CD14-positive monocyte (primary cell): ENCODE data around the gene SPTBN5. TPM values are rescaled to one million over a fixed set of nuclear protein-coding genes. Genes with fewer than 3 reads are reported as not detected.
A peak's percentile ranks its signal among the peaks of the same experiment; 100 is the strongest.

Experiments
- DNase-seq, 3 donors: peaks; one replicate each; pipeline ENCODE4 v3.0.0-alpha.2; 2011 to 2022
- H2AFZ ChIP-seq: 2 replicates; pipeline ENCODE4 v1.6.0; 2012; ENCODE audit warnings: mild to moderate bottlenecking, low read depth, low read length, inconsistent platforms; ENCODE audit not compliant: insufficient read depth, poor library complexity, severe bottlenecking
- H3K27ac ChIP-seq, 2 donors: 1 replicate in 1 of 2; 2 replicates in 1 of 2; pipeline ENCODE4 v1.5.1; 2012 to 2013; ENCODE audit warnings: low read length in 2 of 2, control low read depth in 1 of 2, inconsistent platforms in 1 of 2, low read depth in 1 of 2, mild to moderate bottlenecking in 1 of 2
- H3K27me3 ChIP-seq, 2 donors: one replicate each; pipeline versions ENCODE4 v1.6.0 to v1.6.1; 2011 to 2013; ENCODE audit warnings: low read length in 2 of 2; ENCODE audit not compliant: control insufficient read depth in 2 of 2, insufficient read depth in 2 of 2
- H3K36me3 ChIP-seq, 2 donors: replicated peaks in 1 of 2; 1 replicate in 1 of 2; 2 replicates in 1 of 2; pipeline versions ENCODE4 v1.5.1 to v1.6.1; 2012 to 2013; ENCODE audit warnings: low read length in 2 of 2, control low read depth in 1 of 2, inconsistent platforms in 1 of 2, mild to moderate bottlenecking in 1 of 2; ENCODE audit not compliant: insufficient read depth in 2 of 2, control insufficient read depth in 1 of 2
- H3K4me1 ChIP-seq, 2 donors: 1 replicate in 1 of 2; 2 replicates in 1 of 2; pipeline versions ENCODE4 v1.5.1 to v1.6.1; 2012 to 2013; ENCODE audit warnings: low read length in 2 of 2, control low read depth in 1 of 2, inconsistent platforms in 1 of 2, mild to moderate bottlenecking in 1 of 2, moderate library complexity in 1 of 2; ENCODE audit not compliant: insufficient read depth in 2 of 2, control insufficient read depth in 1 of 2
- H3K4me2 ChIP-seq: replicated peaks from 2 replicates; pipeline ENCODE3; 2012; ENCODE audit warnings: low read length, moderate library complexity, mild to moderate bottlenecking; ENCODE audit not compliant: poor library complexity, severe bottlenecking; ENCODE audit errors: extremely low read depth
- H3K4me3 ChIP-seq, 3 experiments: fragments of 200-600 bp in 1 of 3; sonication (generic) in 1 of 3; replicated peaks in 1 of 3; 1 replicate in 2 of 3; 2 replicates in 1 of 3; pipeline ENCODE4 v1.5.1; 2011 to 2013; ENCODE audit warnings: low read length in 3 of 3, mild to moderate bottlenecking in 3 of 3, control low read depth in 2 of 3, low read depth in 2 of 3, inconsistent platforms in 1 of 3, moderate library complexity in 1 of 3
- H3K79me2 ChIP-seq: 2 replicates; pipeline ENCODE4 v1.6.0; 2012; ENCODE audit warnings: mild to moderate bottlenecking, control low read depth, inconsistent platforms, low read length, moderate library complexity; ENCODE audit not compliant: insufficient read depth
- H3K9ac ChIP-seq: 2 replicates; pipeline ENCODE4 v1.6.0; 2017; ENCODE audit warnings: low read length, mild to moderate bottlenecking; ENCODE audit not compliant: insufficient read depth, poor library complexity, severe bottlenecking
- H3K9me3 ChIP-seq, 2 donors: replicated peaks in 1 of 2; 1 replicate in 1 of 2; 2 replicates in 1 of 2; pipeline versions ENCODE4 v1.5.1 to v1.6.1; 2012 to 2013; ENCODE audit warnings: low read length in 2 of 2, control low read depth in 1 of 2; ENCODE audit not compliant: control insufficient read depth in 1 of 2, insufficient read depth in 1 of 2
- H4K20me1 ChIP-seq: 2 replicates; pipeline ENCODE4 v1.6.0; 2012; ENCODE audit warnings: mild to moderate bottlenecking, low read length, control low read depth, moderate library complexity; ENCODE audit not compliant: insufficient read depth
- H3K27ac Mint-ChIP-seq, 7 donors: one replicate each; pipeline ENCODE4 v1.8.0; 2020; ENCODE audit warnings: mild to moderate bottlenecking in 7 of 7, mixed read lengths in 7 of 7, moderate library complexity in 6 of 7, inconsistent platforms in 2 of 7
- H3K27me3 Mint-ChIP-seq, 3 donors: one replicate each; pipeline ENCODE4 v1.8.0; 2021 to 2022; ENCODE audit warnings: low read depth in 3 of 3, mild to moderate bottlenecking in 3 of 3, mixed read lengths in 3 of 3, moderate library complexity in 3 of 3, inconsistent platforms in 1 of 3
- H3K36me3 Mint-ChIP-seq, 2 donors: one replicate each; pipeline ENCODE4 v1.8.0; 2020; ENCODE audit warnings: mixed read lengths in 2 of 2, inconsistent platforms in 1 of 2, mild to moderate bottlenecking in 1 of 2
- H3K4me1 Mint-ChIP-seq: one replicate; pipeline ENCODE4 v1.8.0; 2020; ENCODE audit warnings: mild to moderate bottlenecking, mixed read lengths
- H3K4me3 Mint-ChIP-seq, 2 donors: one replicate each; pipeline ENCODE4 v1.8.0; 2020; ENCODE audit warnings: mild to moderate bottlenecking in 2 of 2, mixed read lengths in 2 of 2, moderate library complexity in 1 of 2
- H3K9me3 Mint-ChIP-seq, 7 donors: one replicate each; pipeline ENCODE4 v1.8.0; 2020 to 2022; ENCODE audit warnings: mixed read lengths in 7 of 7, mild to moderate bottlenecking in 6 of 7, moderate library complexity in 6 of 7, inconsistent platforms in 2 of 7
- CTCF ChIP-seq: fragments of 200-600 bp; IDR thresholded peaks from one replicate; pipeline ENCODE4 v1.8.0; 2022; ENCODE audit warnings: antibody characterized with exemption, mild to moderate bottlenecking
- WGBS: methylation state at CpG from one replicate; pipeline ENCODE4 v1.1.5; 2013; ENCODE audit warnings: missing lambda C conversion rate; ENCODE audit not compliant: insufficient coverage; 5-methylcytosine and 5-hydroxymethylcytosine counted together
- intact Hi-C, 2 donors: fragments of 100-400 bp; cut with micrococcal nuclease; formaldehyde crosslinking; loops; one replicate each; pipeline versions ENCODE4 v1.15.0 to v1.15.1; 2023
- polyA plus RNA-seq, 3 donors: library from polyadenylated mRNA; depleted of rRNA in 1 of 3; unstranded in 2 of 3; stranded (reverse) in 1 of 3; fragments of 300-500 nt in 2 of 3; fragments of >200 nt in 1 of 3; fragmentation: Illumina TruSeq in 2 of 3; gene quantifications; 1 replicate in 2 of 3; 2 replicates in 1 of 3; pipeline ENCODE4 v1.2.3, GENCODE V29; 2012 to 2021

Gene SPTBN5
- polyA plus RNA-seq, 3 donors: 0.29 TPM; not detected in 2

GRCh38 chr15:41817327-41817726, 76.5 kb downstream of the SPTBN5 start:
- H3K27ac Mint-ChIP-seq: peak overlapping the region in 1 of 7 donors; percentile 27
- Histone ChIP-seq H3K27ac (no peak overlapping the region), H3K4me3 (no peak overlapping the region), H3K9me3 (no peaks in the 10 kb centered on the region), H4K20me1 (no peaks in the 10 kb centered on the region), H3K79me2 (no peaks in the 10 kb centered on the region), H3K4me1 (no peaks in the 10 kb centered on the region), H3K4me2 (no peak overlapping the region), H3K9ac (no peak overlapping the region), H2AFZ (no peak overlapping the region), H3K36me3 (peaks cover 59 to 100% of the 10 kb centered on the region in 2 donors), H3K27me3 (no peaks in the 10 kb centered on the region)
- H3K9me3 Mint-ChIP-seq: peaks cover 0 to 1% (median 0%) of the 10 kb centered on the region in 7 donors
- DNase-seq: no peak
- peaks cover 0 to 1% (median 0%) of the 10 kb centered on the region in 3 donors for H3K27me3 Mint-ChIP-seq
- H3K4me3 Mint-ChIP-seq: no peak overlapping the region
- H3K36me3 Mint-ChIP-seq: peaks cover 85 to 95% of the 10 kb centered on the region in 2 donors
- intact Hi-C loops: loop anchor here in 1 of 2 donors (10.0 kb wide), 1 partner anchor 123 kb away; no protein-coding TSS in a partner anchor
- no peak for TF ChIP-seq CTCF
- 97% methylated on average over 11 of the region's 14 CpGs for WGBS
- no peaks in the 10 kb centered on the region for H3K4me1 Mint-ChIP-seq

GRCh38 chr15:41816788-41817187, 77.1 kb downstream of the SPTBN5 start:
- no peak for TF ChIP-seq CTCF
- Histone ChIP-seq H3K27me3 (no peaks in the 10 kb centered on the region), H3K9me3 (no peaks in the 10 kb centered on the region), H4K20me1 (no peaks in the 10 kb centered on the region), H3K4me1 (no peaks in the 10 kb centered on the region), H3K4me2 (no peak overlapping the region), H3K27ac (no peak overlapping the region), H2AFZ (no peak overlapping the region), H3K36me3 (peaks cover 56 to 98% of the 10 kb centered on the region in 2 donors), H3K79me2 (no peaks in the 10 kb centered on the region), H3K9ac (no peak overlapping the region), H3K4me3 (no peak overlapping the region)
- Mint-ChIP-seq H3K27me3 (peaks cover 0 to 1% (median 0%) of the 10 kb centered on the region in 3 donors), H3K36me3 (peaks cover 88 to 95% of the 10 kb centered on the region in 2 donors), H3K27ac (no peak overlapping the region), H3K9me3 (peaks cover 0 to 1% (median 0%) of the 10 kb centered on the region in 7 donors), H3K4me1 (no peaks in the 10 kb centered on the region), H3K4me3 (no peak overlapping the region)
- DNase-seq: no peak
- intact Hi-C loops: loop anchor here in 1 of 2 donors (10.0 kb wide), 1 partner anchor 122 kb away; no protein-coding TSS in a partner anchor
- WGBS: 100% methylated on average over 3 of the region's 9 CpGs
